HTR-8/SVneo (cell line): ENCODE measurements around the gene TENM4.

Source experiments
- DNase-seq: peaks from one replicate; pipeline ENCODE4 v3.0.0; 2011; ENCODE audit warnings: low spot score, mixed read lengths; ENCODE audit not compliant: insufficient read length
- FAIRE-seq: peaks from 2 replicates; lab custom pipeline; 2011; peaks lifted over from hg19 to GRCh38; lab: Jason Lieb, UNC

Gene TENM4

GRCh38 chr11:79110321-79110720 lies 330.5 kb downstream of the TENM4 start:
- FAIRE-seq (no peak), DNase-seq (no peak)

GRCh38 chr11:79108851-79109250 lies 332.0 kb downstream of the TENM4 start:
- DNase-seq (no peak), FAIRE-seq (no peak)

DNA sequence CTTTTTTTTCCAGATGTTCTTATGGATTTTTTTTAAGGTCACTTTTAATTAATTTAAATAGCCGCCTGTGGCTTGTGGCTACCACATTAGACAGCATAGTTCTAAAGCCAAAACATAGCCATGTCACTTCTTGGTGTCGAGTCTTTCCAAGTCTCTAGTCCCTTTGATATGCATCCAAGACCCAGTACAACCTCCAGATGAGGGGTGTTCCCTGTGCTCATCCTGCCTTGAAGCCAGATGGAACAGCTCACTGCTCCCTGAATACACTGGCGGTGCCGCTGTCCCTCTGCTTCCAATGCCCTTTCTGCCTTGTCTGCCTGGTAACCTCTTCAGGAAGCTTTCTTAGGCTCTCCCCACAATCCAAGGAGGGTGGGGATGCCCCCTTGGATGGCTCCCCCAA lies 338.0 kb downstream of the TENM4 start:
- no peak for FAIRE-seq
- no peak for DNase-seq

GRCh38 chr11:79101656-79102055 lies 339.2 kb downstream of the TENM4 start:
- DNase-seq (no peak), FAIRE-seq (no peak)

- no peak for FAIRE-seq
- peak; percentile 60 for DNase-seq
Measured at GRCh38 chr11:79100093-79100910, 340.5 kb downstream of the TENM4 start.

- FAIRE-seq, result no peak
Measured at GRCh38 chr11:79098146-79098545, 342.7 kb downstream of the TENM4 start.

DNA sequence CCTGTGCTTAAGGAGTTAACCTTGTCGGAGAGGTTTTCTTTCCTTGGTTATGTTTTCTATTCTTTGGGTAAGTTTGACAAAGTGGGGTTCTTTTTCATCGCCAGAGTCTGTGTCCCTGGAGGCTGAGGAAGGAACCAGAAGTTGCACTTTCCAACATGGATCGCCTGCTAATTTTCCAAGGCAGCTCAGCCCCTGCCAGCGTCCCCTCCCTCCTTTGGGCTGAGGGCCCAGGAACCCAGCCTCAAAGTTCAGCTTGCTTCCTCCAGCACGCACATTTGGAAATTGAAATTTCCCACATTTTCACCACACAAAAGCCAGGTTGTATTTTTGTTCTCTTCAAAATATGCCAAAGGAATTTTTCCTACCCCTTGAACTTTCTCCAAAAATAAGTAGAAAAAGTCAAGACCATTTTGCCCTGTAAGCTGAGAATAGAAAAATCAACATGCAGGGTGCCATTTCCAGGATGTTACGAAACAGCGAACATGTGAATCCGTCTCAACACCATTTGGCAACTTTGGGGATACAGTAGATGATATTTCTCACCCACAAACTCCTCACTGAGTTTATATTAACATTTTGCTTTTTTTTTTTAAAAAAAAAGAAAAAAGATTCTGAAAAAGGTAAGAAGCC lies 343.5 kb downstream of the TENM4 start:
- DNase-seq (no peak), FAIRE-seq (no peak)

More at GRCh38 chr11:79098146-79098545, 342.7 kb downstream of the TENM4 start:
- DNase-seq, result no peak

GRCh38 chr11:79095424-79095823 lies 345.4 kb downstream of the TENM4 start:
- no peak for DNase-seq
- FAIRE-seq, result no peak

DNA sequence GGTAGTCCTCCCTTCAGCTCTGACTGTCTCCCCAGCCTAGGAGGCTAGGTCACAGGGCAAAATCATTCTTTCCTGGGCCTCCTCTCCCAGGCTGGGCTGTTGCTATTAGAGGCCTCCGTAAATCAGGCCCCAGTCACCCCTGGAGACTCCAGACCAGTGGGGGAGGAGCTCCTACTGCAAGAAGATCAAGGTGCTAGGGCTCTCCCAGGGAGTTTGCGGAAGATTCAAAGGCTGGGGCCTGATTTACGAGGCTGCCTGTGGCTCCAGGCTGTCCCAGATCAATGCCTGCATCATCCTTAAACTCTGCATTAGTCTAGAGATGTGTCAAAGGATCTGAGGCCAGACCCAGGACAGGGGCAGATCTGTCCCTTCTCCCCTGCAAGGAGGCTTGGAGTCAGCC lies 346.2 kb downstream of the TENM4 start:
- DNase-seq (no peak), FAIRE-seq (no peak)

DNA sequence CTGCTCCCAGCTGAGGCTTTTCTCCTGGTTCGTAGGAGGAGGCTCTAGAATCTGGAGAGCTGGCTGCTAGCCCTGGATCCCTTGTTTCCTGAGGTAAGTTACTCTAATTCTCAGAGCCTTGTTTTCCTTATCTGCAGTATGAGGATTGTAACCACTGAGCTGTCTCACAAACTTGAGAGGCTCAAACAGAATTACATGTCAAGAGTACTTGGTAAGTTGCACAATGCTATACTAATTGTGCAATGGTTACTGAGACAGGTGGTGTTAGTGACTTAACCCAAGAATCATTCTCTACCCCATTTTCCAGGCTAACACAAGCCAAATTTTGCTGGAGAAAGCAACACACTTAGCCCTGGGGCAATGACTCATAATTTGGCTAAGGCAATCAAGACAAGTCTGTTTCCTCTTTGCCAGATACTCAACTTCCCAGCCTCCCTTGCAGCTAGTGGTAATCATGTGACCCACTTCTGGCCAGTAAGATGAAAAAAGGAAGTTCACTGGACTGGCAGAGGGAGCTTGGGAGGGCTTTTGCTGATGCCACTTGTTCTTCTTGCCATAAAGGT lies 348.0 kb downstream of the TENM4 start:
- no peak for DNase-seq
- FAIRE-seq, result no peak

DNA sequence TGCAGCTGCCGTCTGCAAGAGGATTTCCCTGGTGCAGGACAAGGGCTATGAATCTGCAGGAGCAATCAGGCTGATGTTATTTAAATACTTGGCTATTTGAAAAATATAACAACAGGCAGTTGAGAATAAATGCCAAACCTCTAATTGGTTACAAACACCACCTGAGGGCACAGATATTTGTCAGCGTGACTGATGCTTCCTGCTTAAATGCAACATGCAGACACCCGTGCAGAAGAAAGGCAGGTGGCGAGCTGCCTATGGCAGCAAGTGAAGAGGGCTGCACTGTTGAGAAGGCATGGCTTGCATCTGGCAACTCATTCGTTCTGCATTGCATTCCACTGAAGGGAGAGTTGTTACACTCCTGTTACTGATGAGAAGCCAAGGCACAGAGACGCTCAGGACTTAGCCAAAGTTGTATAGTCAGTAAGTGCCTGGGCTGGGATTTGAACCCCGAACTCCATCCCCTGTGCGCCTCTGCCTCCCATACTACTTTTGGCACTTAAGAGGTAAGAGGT lies 350.6 kb downstream of the TENM4 start:
- no peak for FAIRE-seq
- DNase-seq, result no peak

- DNase-seq (no peak), FAIRE-seq (no peak)
Measured at GRCh38 chr11:79089601-79090000, 351.2 kb downstream of the TENM4 start.

DNA sequence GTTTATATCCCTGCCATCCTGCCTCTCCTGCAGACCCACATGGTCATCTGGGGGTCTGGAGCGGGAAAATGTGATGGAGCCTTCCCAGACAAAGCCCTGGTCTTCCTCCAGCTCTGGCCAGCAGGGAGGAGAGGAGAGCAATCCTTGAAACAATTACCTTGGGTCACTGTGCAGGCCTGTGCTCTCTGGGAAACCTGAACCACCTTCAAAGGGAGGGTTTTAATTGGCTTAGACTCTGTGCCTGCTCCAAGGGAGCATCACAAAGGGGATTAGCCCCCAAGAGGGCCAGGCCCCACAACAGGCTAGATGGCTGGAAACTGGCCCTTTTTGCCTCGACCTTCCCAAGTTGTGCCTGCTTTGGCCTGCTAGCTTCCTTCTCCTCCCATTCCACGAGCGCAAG lies 351.9 kb downstream of the TENM4 start:
- no peak for DNase-seq
- no peak for FAIRE-seq

DNA sequence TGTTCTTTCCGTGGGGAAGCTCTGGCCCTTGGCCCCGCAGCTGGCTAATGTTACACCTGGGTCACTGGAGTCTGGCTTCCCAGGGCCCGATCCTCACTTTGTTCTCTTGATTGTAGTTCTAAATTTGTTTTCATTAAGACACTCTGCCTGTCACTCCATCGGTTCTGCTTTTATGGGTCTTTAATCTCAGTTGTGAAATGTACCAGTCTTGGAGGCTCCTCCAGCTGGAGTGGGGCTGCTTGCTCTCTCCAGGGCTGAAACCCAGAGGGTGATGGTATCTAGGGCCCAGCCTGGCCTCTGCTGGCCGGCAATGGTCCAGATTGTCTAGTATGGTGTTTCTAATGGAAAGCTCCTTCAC lies 352.9 kb downstream of the TENM4 start:
- FAIRE-seq (peak; percentile 28), DNase-seq (no peak)

GRCh38 chr11:79087238-79087960 lies 353.4 kb downstream of the TENM4 start:
- FAIRE-seq, result no peak
- DNase-seq, result peak; percentile 38

GRCh38 chr11:79086056-79086455 lies 354.8 kb downstream of the TENM4 start:
- DNase-seq (no peak), FAIRE-seq (no peak)

DNA sequence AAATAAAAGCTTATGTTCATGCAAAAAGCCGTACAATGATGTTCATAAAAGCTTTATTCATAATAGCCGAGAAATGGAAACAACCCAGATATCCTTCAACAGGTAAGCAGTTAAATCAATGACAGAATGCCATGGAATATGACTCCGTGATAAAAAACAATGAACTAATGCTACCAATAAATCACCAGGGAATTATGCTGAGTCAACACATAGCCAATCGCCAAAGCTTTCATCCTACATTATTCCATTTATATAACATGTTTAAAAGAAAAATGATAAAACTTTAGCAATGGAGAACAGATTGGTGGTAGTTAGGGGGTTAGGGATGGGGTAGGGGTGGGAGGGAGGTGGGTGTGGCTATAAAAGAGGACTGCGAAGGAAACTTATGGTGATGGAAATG lies 356.4 kb downstream of the TENM4 start:
- no peak for DNase-seq
- no peak for FAIRE-seq

GRCh38 chr11:79083352-79083751 lies 357.5 kb downstream of the TENM4 start:
- no peak for FAIRE-seq

GRCh38 chr11:79082907-79083306 lies 357.9 kb downstream of the TENM4 start:
- no peak for FAIRE-seq

More at GRCh38 chr11:79083352-79083751, 357.5 kb downstream of the TENM4 start:
- DNase-seq, result no peak

GRCh38 chr11:79082280-79082679 lies 358.6 kb downstream of the TENM4 start:
- no peak for DNase-seq
- FAIRE-seq, result no peak

More at GRCh38 chr11:79082907-79083306, 357.9 kb downstream of the TENM4 start:
- DNase-seq, result no peak
